GM19025 (cell line): ENCODE results near the gene RAB20.
"Not testable (repeated sequence)": the region's sequence is repeated elsewhere in the genome, so short reads cannot be mapped to it uniquely, and the experiment has no call there.

Source experiments
- ATAC-seq: cut with Tn5 transposase; IDR thresholded peaks from one replicate; pipeline ENCODE4 v1.9.1; 2021; ENCODE audit warnings: mild to moderate bottlenecking, low read depth, moderate library complexity; ENCODE audit not compliant: unreplicated experiment

RAB20 gene

GRCh38 chr13:110495881-110496280 is 65.6 kb downstream of the RAB20 start:
- no peak for ATAC-seq

GRCh38 chr13:110495376-110495775 is 66.1 kb downstream of the RAB20 start:
- no peak for ATAC-seq

- ATAC-seq, result no peak
These were observed 67.9 kb downstream of the RAB20 start for GRCh38 chr13:110493613-110494012.

- no peak for ATAC-seq
These were observed 68.6 kb downstream of the RAB20 start for GRCh38 chr13:110492679-110493593.

- ATAC-seq, result no peak
These were observed 69.4 kb downstream of the RAB20 start for GRCh38 chr13:110491869-110492678.

- ATAC-seq, result no peak
These were observed 71.3 kb downstream of the RAB20 start for GRCh38 chr13:110490009-110490770.

- ATAC-seq, result not testable (repeated sequence)
These were observed 74.6 kb downstream of the RAB20 start for GRCh38 chr13:110486880-110487279.

- no peak for ATAC-seq
These were observed 75.3 kb downstream of the RAB20 start for GRCh38 chr13:110486061-110486715.

- no peak for ATAC-seq
These were observed 75.9 kb downstream of the RAB20 start for GRCh38 chr13:110485604-110486003.

- no peak for ATAC-seq
These were observed 77.1 kb downstream of the RAB20 start for GRCh38 chr13:110484290-110485048.

- no peak for ATAC-seq
These were observed 78.0 kb downstream of the RAB20 start for GRCh38 chr13:110483386-110483968.

GRCh38 chr13:110480161-110480560 is 81.4 kb downstream of the RAB20 start:
- no peak for ATAC-seq

GRCh38 chr13:110479648-110480047 is 81.9 kb downstream of the RAB20 start:
- no peak for ATAC-seq

- ATAC-seq, result no peak
These were observed 82.3 kb downstream of the RAB20 start for GRCh38 chr13:110479215-110479545.

- no peak for ATAC-seq
These were observed 82.9 kb downstream of the RAB20 start for GRCh38 chr13:110478405-110479214.

GRCh38 chr13:110477706-110478245 is 83.7 kb downstream of the RAB20 start:
- ATAC-seq, result no peak

GRCh38 chr13:110476220-110476617 is 85.3 kb downstream of the RAB20 start:
- no peak for ATAC-seq

GRCh38 chr13:110475550-110476219 is 85.8 kb downstream of the RAB20 start:
- no peak for ATAC-seq
